A549 (cell line): ENCODE measurements around the gene IL1RAP. TPM values are rescaled to one million over a fixed set of nuclear protein-coding genes. Genes with fewer than 3 reads are reported as not detected.

Experiments
- ATAC-seq, 2 experiments: fragments of 200-7000 bp in 1 of 2; fragments of >200 bp in 1 of 2; cut with Nextera tagmentation in 1 of 2; cut with Tn5 transposase in 1 of 2; 3 replicates each; pipeline versions ENCODE4 v1.8.0 to v1.9.1; 2018 to 2020; ENCODE audit warnings: mild to moderate bottlenecking in 1 of 2, moderate library complexity in 1 of 2
- CTCF ChIA-PET: fragments of 300-600 bp; sonication (Branson Sonifier 250); formaldehyde crosslinking; extraction: SDS; loops from one replicate; lab custom pipeline; 2021; ENCODE audit warnings: antibody characterized with exemption, inconsistent platforms; lab: Yijun Ruan, JAX
- POLR2A ChIA-PET: fragments of 350-600 bp; formaldehyde crosslinking; extraction: SDS; loops from one replicate; lab custom pipeline; 2021; ENCODE audit warnings: antibody characterized with exemption, inconsistent platforms; lab: Yijun Ruan, JAX
- DNase-seq, 2 experiments: peaks; one replicate each; pipeline versions ENCODE4 v3.0.0 to v3.0.0-alpha.2; 2011 to 2016; ENCODE audit warnings: low read depth in 1 of 2, low spot score in 1 of 2
- FAIRE-seq: peaks from 2 replicates; lab custom pipeline; 2011; peaks lifted over from hg19 to GRCh38; lab: Jason Lieb, UNC
- H3K27ac ChIP-seq, 2 experiments: fragments of >200 bp; sonication (Bioruptor Twin); formaldehyde crosslinking; 3 replicates each; pipeline ENCODE4 v1.5.1; 2016 to 2017
- H3K4me1 ChIP-seq: fragments of >200 bp; sonication (Bioruptor Twin); formaldehyde crosslinking; 3 replicates; pipeline ENCODE4 v1.6.1; 2016
- H3K4me2 ChIP-seq: fragments of >200 bp; sonication (Bioruptor Twin); formaldehyde crosslinking; 3 replicates; pipeline ENCODE4 v1.6.1; 2016
- H3K4me3 ChIP-seq: fragments of >200 bp; sonication (Bioruptor Twin); formaldehyde crosslinking; 3 replicates; pipeline ENCODE4 v1.5.1; 2016
- H3K9me3 ChIP-seq: fragments of >200 bp; sonication (Bioruptor Twin); formaldehyde crosslinking; 3 replicates; pipeline ENCODE4 v1.6.1; 2016
- BHLHE40 ChIP-seq: IDR thresholded peaks from 2 replicates; pipeline ENCODE4 v1.6.1; 2012; ENCODE audit warnings: low read depth, low read length, inconsistent platforms
- CHD4 ChIP-seq: fragments of 200-600 bp; sonication (generic); IDR thresholded peaks from 2 replicates; pipeline ENCODE4 v1.6.1; 2016; ENCODE audit warnings: antibody characterized with exemption, mild to moderate bottlenecking, borderline replicate concordance
- ELK1 ChIP-seq: fragments of 150-350 bp; IDR thresholded peaks from 2 replicates; pipeline ENCODE4 v1.6.1; 2014; ENCODE audit warnings: low read depth, mild to moderate bottlenecking, low read length
- EP300 ChIP-seq, 2 experiments: fragments of >200 bp; sonication (Bioruptor Twin); formaldehyde crosslinking; IDR thresholded peaks; 2 replicates in 1 of 2; 3 replicates in 1 of 2; pipeline ENCODE4 v1.6.1; 2016 to 2017
- HDAC2 ChIP-seq: fragments of 200-600 bp; sonication (generic); IDR thresholded peaks from 2 replicates; pipeline ENCODE4 v1.6.1; 2016
- HOXA7 ChIP-seq: fragments of 250-450 bp; sonication (Bioruptor Pico); IDR thresholded peaks from 2 replicates; pipeline ENCODE4 v1.5.0; 2020; ENCODE audit warnings: mild to moderate bottlenecking, moderate library complexity
- HOXB13 ChIP-seq: fragments of 250-450 bp; sonication (Bioruptor Pico); IDR thresholded peaks from 2 replicates; pipeline ENCODE4 v1.5.0; 2020; ENCODE audit warnings: low read depth, mild to moderate bottlenecking, moderate library complexity
- HOXB5 ChIP-seq: fragments of 250-450 bp; sonication (Bioruptor Pico); IDR thresholded peaks from 2 replicates; pipeline ENCODE4 v1.5.0; 2020; ENCODE audit warnings: mild to moderate bottlenecking, moderate library complexity
- NR3C1 ChIP-seq: fragments of >200 bp; sonication (Bioruptor Twin); formaldehyde crosslinking; IDR thresholded peaks from 3 replicates; pipeline ENCODE4 v1.6.1; 2017
- PHF8 ChIP-seq: fragments of 200-600 bp; sonication (generic); IDR thresholded peaks from 2 replicates; pipeline ENCODE4 v1.6.1; 2016; ENCODE audit warnings: low read depth, mild to moderate bottlenecking, antibody characterized with exemption, moderate library complexity, borderline replicate concordance
- POLR2A ChIP-seq: IDR thresholded peaks from 2 replicates; pipeline ENCODE4 v1.6.1; 2012; ENCODE audit warnings: mild to moderate bottlenecking, low read length
- POLR2AphosphoS2 ChIP-seq: conservative IDR thresholded peaks from 2 replicates; pipeline ENCODE4 v1.6.1; 2012; ENCODE audit warnings: low read length, improper control_type of control experiment, inconsistent platforms
- RFX5 ChIP-seq: fragments of 450-650 bp; IDR thresholded peaks from 2 replicates; pipeline ENCODE4 v1.7.1; 2014; ENCODE audit warnings: antibody characterized with exemption, mild to moderate bottlenecking, moderate library complexity
- RNF2 ChIP-seq: fragments of 200-600 bp; sonication (generic); IDR thresholded peaks from 2 replicates; pipeline ENCODE4 v1.6.1; 2016; ENCODE audit warnings: low read depth, mild to moderate bottlenecking, antibody characterized with exemption, moderate library complexity, borderline replicate concordance
- SREBF2 ChIP-seq: fragments of 450-650 bp; IDR thresholded peaks from 2 replicates; pipeline ENCODE4 v1.6.1; 2014; ENCODE audit warnings: mild to moderate bottlenecking, moderate library complexity
- TP53 ChIP-seq: fragments of 250-450 bp; sonication (Bioruptor Pico); IDR thresholded peaks from 2 replicates; pipeline ENCODE4 v1.5.0; 2021; ENCODE audit warnings: mild to moderate bottlenecking, moderate library complexity
- ZC3H11A ChIP-seq: fragments of 450-650 bp; IDR thresholded peaks from 2 replicates; pipeline ENCODE4 v1.6.1; 2014; ENCODE audit warnings: antibody characterized with exemption, mild to moderate bottlenecking
- ZSCAN20 ChIP-seq: fragments of 250-450 bp; sonication (Bioruptor Pico); IDR thresholded peaks from 2 replicates; pipeline ENCODE4 v1.8.0; 2022; ENCODE audit warnings: mild to moderate bottlenecking, moderate library complexity
- WGBS: methylation state at CpG from one replicate; pipeline ENCODE4 v1.1.6; 2017; ENCODE audit errors: missing lambda C conversion rate; 5-methylcytosine and 5-hydroxymethylcytosine counted together
- polyA plus RNA-seq, 4 experiments: library from polyadenylated mRNA; depleted of rRNA in 3 of 4; stranded (reverse); fragments of >200 nt; fragmentation: RNase III in 1 of 4; extraction: RNeasy Plus Mini Kit Qiagen cat#74134 plus additional on column Dnase treatment in 1 of 4; gene quantifications; 2 replicates in 3 of 4; 3 replicates in 1 of 4; pipeline ENCODE4 v1.2.3, GENCODE V29; 2011 to 2017
- TF ChIP-seq, protein P1 (sequence below): IDR thresholded peaks from 2 replicates; pipeline ENCODE4 v1.6.1; 2012
- TF ChIP-seq, protein P2 (sequence below): IDR thresholded peaks from 2 replicates; pipeline ENCODE4 v1.6.1; 2012; ENCODE audit warnings: low read depth, borderline replicate concordance
- TF ChIP-seq, protein P3 (sequence below): fragments of 200-600 bp; sonication (generic); IDR thresholded peaks from 2 replicates; pipeline ENCODE4 v1.6.1; 2016; ENCODE audit warnings: antibody characterized with exemption, mild to moderate bottlenecking, moderate library complexity

The IL1RAP gene
- polyA plus RNA-seq, 2 of the 4 experiments (the other 2 are of a cell fraction), result 3.9 to 18.5 TPM

DNA sequence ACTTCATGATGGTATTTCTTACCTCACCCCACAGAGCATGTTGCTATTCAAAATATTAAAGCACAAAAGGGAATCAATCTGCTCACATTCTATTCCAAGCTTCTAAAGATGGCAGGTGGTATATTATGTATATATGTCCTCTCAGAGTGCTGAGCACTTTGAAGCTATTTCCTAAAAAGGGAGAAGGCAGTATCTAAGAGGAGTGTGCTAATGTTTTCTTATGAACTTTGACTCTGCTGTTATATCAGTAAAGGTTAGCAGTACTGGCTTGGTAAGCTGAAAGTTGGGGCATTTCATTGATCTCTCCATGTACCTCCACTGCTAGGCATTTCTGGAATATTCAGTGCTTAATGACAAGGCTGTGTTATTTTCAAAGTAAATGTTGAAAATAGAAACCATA is 43.4 kb downstream of the IL1RAP start:
- CTCF ChIA-PET, result no interaction called here
- TF ChIP-seq, protein P1, sequence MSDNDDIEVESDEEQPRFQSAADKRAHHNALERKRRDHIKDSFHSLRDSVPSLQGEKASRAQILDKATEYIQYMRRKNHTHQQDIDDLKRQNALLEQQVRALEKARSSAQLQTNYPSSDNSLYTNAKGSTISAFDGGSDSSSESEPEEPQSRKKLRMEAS, result no peak
- ATAC-seq (no peak), DNase-seq (no peak), FAIRE-seq (no peak)
- H3K9me3 ChIP-seq, result peaks cover 6% of the 10 kb centered on the region; the same call in 1 of the 3 replicates
- no peak overlapping the region for H3K4me3 ChIP-seq
- H3K27ac ChIP-seq, result no peak overlapping the region
- H3K4me1 ChIP-seq, result no peaks in the 10 kb centered on the region
- POLR2A ChIA-PET, result no interaction called here
- no peak overlapping the region for H3K4me2 ChIP-seq

- Histone ChIP-seq H3K4me3 (no peak overlapping the region), H3K9me3 (peaks cover 6% of the 10 kb centered on the region; the same call in 1 of the 3 replicates), H3K27ac (no peak overlapping the region), H3K4me1 (0 out of 3 replicates have a peak, but pooled peaks cover 3% of the 10 kb centered on the region), H3K4me2 (no peak overlapping the region)
- POLR2A ChIA-PET, result no interaction called here
- no peak for ATAC-seq
- TF ChIP-seq POLR2A, result no peak
- TF ChIP-seq, protein P2, sequence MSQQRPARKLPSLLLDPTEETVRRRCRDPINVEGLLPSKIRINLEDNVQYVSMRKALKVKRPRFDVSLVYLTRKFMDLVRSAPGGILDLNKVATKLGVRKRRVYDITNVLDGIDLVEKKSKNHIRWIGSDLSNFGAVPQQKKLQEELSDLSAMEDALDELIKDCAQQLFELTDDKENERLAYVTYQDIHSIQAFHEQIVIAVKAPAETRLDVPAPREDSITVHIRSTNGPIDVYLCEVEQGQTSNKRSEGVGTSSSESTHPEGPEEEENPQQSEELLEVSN, result no peak
- no peak for TF ChIP-seq HOXB5 (CRISPR knock-in tag)
- no peak for TF ChIP-seq HOXA7
- no peak for TF ChIP-seq ELK1
- no peak for TF ChIP-seq PHF8
- no peak for TF ChIP-seq ZSCAN20 (CRISPR knock-in tag)
- TF ChIP-seq HOXB13 (CRISPR knock-in tag), result no peak
- TF ChIP-seq RNF2, result no peak
- TF ChIP-seq NR3C1, result no peak
- TF ChIP-seq EP300 (IDR thresholded peaks at IDR 0.05), result no peak
- no peak for TF ChIP-seq TP53
- no peak for TF ChIP-seq RFX5
- TF ChIP-seq, protein P3, sequence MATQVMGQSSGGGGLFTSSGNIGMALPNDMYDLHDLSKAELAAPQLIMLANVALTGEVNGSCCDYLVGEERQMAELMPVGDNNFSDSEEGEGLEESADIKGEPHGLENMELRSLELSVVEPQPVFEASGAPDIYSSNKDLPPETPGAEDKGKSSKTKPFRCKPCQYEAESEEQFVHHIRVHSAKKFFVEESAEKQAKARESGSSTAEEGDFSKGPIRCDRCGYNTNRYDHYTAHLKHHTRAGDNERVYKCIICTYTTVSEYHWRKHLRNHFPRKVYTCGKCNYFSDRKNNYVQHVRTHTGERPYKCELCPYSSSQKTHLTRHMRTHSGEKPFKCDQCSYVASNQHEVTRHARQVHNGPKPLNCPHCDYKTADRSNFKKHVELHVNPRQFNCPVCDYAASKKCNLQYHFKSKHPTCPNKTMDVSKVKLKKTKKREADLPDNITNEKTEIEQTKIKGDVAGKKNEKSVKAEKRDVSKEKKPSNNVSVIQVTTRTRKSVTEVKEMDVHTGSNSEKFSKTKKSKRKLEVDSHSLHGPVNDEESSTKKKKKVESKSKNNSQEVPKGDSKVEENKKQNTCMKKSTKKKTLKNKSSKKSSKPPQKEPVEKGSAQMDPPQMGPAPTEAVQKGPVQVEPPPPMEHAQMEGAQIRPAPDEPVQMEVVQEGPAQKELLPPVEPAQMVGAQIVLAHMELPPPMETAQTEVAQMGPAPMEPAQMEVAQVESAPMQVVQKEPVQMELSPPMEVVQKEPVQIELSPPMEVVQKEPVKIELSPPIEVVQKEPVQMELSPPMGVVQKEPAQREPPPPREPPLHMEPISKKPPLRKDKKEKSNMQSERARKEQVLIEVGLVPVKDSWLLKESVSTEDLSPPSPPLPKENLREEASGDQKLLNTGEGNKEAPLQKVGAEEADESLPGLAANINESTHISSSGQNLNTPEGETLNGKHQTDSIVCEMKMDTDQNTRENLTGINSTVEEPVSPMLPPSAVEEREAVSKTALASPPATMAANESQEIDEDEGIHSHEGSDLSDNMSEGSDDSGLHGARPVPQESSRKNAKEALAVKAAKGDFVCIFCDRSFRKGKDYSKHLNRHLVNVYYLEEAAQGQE, result no peak
- TF ChIP-seq CHD4, result no peak
- TF ChIP-seq POLR2AphosphoS2, result no peak
- no peak for TF ChIP-seq SREBF2
- TF ChIP-seq ZC3H11A, result no peak
- no peak for TF ChIP-seq HDAC2
- TF ChIP-seq BHLHE40, result no peak
- WGBS, result 81% methylated on average over 1 of the region's 1 CpG
- FAIRE-seq, result no peak
- no peak for DNase-seq
- CTCF ChIA-PET, result interaction anchor here (0.9 kb wide), 1 partner anchor 8 kb away, joined by 3 read pairs; no protein-coding TSS in a partner anchor
Measured at GRCh38 chr3:190558316-190558715, 44.4 kb downstream of the IL1RAP start.
